ENCODE data around the gene ERICH2.

DNA sequence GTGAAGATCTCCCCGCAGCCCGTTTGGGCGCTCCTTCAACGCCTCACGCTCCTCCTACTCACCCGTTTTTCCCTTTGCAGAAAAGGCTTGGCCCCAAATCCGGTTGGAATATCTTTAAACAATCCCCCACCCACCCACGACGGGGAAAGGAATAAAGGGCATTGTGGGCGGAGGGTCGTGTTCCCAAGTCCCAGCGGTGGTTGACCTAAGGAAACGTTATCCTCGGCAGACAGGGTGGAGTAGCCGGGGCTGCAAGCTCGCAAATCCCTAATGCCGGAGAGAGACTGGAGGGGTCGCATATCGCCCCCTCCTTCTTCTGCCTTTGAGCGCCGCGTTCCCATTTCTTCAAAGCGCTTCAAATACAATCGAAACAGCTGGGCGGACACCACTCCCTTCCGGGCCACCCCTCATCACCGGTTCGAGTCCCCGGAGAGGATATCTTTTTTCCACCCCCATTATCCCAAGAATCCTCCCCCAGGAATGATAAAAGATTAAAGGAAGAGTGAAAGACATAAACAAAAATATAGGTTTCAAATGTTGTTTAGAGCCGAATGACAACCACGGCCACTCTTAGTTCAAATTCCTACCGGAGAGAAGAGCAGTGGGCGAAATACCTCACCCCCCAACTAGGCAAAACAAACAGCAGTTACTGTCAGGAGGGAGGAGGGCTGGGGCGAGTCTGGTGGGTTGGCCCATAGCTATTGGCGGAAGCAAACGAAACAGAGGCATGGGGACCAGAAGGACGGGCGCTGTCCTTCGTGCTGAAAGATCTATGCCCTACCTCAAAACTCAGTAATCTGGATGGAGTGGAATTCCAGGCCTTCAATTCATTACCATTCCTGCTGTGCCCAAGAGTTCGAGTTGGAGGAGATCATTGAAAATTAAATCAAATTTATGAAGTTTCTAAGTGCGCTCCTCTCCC, 43.7 kb downstream of the ERICH2 start:
- TF ChIP-seq RFX5 (IDR thresholded peaks at IDR 0.05; ENCODE audit: low read depth, low read length) (no peak), ZNF10 (CRISPR knock-in tag; IDR thresholded peaks at IDR 0.05; ENCODE audit: borderline replicate concordance, low read depth) (no peak), CHD4 (IDR thresholded peaks at IDR 0.05; ENCODE audit: borderline replicate concordance, low read length) (no peak), HNRNPLL (IDR thresholded peaks at IDR 0.05; ENCODE audit: low read depth, low read length, poor library complexity, severe bottlenecking) (no peak), U2AF2 (IDR thresholded peaks at IDR 0.05; ENCODE audit: low read depth, low read length) (no peak), NFIC (IDR thresholded peaks at IDR 0.05; ENCODE audit: low read length) (no peak)
- TF ChIP-seq, protein P1, sequence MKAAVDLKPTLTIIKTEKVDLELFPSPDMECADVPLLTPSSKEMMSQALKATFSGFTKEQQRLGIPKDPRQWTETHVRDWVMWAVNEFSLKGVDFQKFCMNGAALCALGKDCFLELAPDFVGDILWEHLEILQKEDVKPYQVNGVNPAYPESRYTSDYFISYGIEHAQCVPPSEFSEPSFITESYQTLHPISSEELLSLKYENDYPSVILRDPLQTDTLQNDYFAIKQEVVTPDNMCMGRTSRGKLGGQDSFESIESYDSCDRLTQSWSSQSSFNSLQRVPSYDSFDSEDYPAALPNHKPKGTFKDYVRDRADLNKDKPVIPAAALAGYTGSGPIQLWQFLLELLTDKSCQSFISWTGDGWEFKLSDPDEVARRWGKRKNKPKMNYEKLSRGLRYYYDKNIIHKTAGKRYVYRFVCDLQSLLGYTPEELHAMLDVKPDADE (CRISPR knock-in tag; IDR thresholded peaks at IDR 0.05), result no peak
- TF ChIP-seq, protein P2, sequence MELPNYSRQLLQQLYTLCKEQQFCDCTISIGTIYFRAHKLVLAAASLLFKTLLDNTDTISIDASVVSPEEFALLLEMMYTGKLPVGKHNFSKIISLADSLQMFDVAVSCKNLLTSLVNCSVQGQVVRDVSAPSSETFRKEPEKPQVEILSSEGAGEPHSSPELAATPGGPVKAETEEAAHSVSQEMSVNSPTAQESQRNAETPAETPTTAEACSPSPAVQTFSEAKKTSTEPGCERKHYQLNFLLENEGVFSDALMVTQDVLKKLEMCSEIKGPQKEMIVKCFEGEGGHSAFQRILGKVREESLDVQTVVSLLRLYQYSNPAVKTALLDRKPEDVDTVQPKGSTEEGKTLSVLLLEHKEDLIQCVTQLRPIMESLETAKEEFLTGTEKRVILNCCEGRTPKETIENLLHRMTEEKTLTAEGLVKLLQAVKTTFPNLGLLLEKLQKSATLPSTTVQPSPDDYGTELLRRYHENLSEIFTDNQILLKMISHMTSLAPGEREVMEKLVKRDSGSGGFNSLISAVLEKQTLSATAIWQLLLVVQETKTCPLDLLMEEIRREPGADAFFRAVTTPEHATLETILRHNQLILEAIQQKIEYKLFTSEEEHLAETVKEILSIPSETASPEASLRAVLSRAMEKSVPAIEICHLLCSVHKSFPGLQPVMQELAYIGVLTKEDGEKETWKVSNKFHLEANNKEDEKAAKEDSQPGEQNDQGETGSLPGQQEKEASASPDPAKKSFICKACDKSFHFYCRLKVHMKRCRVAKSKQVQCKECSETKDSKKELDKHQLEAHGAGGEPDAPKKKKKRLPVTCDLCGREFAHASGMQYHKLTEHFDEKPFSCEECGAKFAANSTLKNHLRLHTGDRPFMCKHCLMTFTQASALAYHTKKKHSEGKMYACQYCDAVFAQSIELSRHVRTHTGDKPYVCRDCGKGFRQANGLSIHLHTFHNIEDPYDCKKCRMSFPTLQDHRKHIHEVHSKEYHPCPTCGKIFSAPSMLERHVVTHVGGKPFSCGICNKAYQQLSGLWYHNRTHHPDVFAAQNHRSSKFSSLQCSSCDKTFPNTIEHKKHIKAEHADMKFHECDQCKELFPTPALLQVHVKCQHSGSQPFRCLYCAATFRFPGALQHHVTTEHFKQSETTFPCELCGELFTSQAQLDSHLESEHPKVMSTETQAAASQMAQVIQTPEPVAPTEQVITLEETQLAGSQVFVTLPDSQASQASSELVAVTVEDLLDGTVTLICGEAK (IDR thresholded peaks at IDR 0.05), result no peak
- TF ChIP-seq, protein P2 (CRISPR knock-in tag; IDR thresholded peaks at IDR 0.05), result no peak
- TF ChIP-seq, protein P3, sequence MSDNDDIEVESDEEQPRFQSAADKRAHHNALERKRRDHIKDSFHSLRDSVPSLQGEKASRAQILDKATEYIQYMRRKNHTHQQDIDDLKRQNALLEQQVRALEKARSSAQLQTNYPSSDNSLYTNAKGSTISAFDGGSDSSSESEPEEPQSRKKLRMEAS (IDR thresholded peaks at IDR 0.05), result no peak
- TF ChIP-seq, protein P4, sequence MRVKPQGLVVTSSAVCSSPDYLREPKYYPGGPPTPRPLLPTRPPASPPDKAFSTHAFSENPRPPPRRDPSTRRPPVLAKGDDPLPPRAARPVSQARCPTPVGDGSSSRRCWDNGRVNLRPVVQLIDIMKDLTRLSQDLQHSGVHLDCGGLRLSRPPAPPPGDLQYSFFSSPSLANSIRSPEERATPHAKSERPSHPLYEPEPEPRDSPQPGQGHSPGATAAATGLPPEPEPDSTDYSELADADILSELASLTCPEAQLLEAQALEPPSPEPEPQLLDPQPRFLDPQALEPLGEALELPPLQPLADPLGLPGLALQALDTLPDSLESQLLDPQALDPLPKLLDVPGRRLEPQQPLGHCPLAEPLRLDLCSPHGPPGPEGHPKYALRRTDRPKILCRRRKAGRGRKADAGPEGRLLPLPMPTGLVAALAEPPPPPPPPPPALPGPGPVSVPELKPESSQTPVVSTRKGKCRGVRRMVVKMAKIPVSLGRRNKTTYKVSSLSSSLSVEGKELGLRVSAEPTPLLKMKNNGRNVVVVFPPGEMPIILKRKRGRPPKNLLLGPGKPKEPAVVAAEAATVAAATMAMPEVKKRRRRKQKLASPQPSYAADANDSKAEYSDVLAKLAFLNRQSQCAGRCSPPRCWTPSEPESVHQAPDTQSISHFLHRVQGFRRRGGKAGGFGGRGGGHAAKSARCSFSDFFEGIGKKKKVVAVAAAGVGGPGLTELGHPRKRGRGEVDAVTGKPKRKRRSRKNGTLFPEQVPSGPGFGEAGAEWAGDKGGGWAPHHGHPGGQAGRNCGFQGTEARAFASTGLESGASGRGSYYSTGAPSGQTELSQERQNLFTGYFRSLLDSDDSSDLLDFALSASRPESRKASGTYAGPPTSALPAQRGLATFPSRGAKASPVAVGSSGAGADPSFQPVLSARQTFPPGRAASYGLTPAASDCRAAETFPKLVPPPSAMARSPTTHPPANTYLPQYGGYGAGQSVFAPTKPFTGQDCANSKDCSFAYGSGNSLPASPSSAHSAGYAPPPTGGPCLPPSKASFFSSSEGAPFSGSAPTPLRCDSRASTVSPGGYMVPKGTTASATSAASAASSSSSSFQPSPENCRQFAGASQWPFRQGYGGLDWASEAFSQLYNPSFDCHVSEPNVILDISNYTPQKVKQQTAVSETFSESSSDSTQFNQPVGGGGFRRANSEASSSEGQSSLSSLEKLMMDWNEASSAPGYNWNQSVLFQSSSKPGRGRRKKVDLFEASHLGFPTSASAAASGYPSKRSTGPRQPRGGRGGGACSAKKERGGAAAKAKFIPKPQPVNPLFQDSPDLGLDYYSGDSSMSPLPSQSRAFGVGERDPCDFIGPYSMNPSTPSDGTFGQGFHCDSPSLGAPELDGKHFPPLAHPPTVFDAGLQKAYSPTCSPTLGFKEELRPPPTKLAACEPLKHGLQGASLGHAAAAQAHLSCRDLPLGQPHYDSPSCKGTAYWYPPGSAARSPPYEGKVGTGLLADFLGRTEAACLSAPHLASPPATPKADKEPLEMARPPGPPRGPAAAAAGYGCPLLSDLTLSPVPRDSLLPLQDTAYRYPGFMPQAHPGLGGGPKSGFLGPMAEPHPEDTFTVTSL (CRISPR knock-in tag; IDR thresholded peaks at IDR 0.05; ENCODE audit: borderline replicate concordance), result no peak
- TF ChIP-seq, protein P5, sequence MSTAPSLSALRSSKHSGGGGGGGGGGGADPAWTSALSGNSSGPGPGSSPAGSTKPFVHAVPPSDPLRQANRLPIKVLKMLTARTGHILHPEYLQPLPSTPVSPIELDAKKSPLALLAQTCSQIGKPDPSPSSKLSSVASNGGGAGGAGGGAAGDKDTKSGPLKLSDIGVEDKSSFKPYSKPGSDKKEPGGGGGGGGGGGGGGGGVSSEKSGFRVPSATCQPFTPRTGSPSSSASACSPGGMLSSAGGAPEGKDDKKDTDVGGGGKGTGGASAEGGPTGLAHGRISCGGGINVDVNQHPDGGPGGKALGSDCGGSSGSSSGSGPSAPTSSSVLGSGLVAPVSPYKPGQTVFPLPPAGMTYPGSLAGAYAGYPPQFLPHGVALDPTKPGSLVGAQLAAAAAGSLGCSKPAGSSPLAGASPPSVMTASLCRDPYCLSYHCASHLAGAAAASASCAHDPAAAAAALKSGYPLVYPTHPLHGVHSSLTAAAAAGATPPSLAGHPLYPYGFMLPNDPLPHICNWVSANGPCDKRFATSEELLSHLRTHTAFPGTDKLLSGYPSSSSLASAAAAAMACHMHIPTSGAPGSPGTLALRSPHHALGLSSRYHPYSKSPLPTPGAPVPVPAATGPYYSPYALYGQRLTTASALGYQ (CRISPR knock-in tag; IDR thresholded peaks at IDR 0.05), result no peak
